GM12892 (cell line): ENCODE results near the gene ASB18. TPM values are rescaled to one million over a fixed set of nuclear protein-coding genes. Genes with fewer than 3 reads are reported as not detected.

Source experiments
- DNase-seq: peaks from one replicate; pipeline ENCODE4 v3.0.0; 2011; ENCODE audit not compliant: insufficient read length
- FAIRE-seq: peaks from 2 replicates; lab custom pipeline; 2011; peaks lifted over from hg19 to GRCh38; lab: Jason Lieb, UNC
- POLR2A ChIP-seq: IDR thresholded peaks from 2 replicates; pipeline ENCODE4 v1.6.1; 2011; ENCODE audit warnings: low read depth, low read length, control low read depth
- POLR2AphosphoS5 ChIP-seq: IDR thresholded peaks from 2 replicates; pipeline ENCODE4 v1.6.1; 2011; ENCODE audit warnings: low read depth, low read length, control low read depth
- TAF1 ChIP-seq: IDR thresholded peaks from 2 replicates; pipeline ENCODE4 v1.6.1; 2011; ENCODE audit warnings: low read depth, mild to moderate bottlenecking, control low read depth, low read length, borderline replicate concordance
- polyA plus RNA-seq: library from polyadenylated mRNA; unstranded; fragments of >200 nt; gene quantifications from one replicate; pipeline ENCODE4 v1.2.1, GENCODE V29; 2012; ENCODE audit warnings: missing spikeins, inconsistent platforms; ENCODE audit not compliant: missing spikeins

ASB18 gene
- not detected for polyA plus RNA-seq

- DNase-seq (no peak), FAIRE-seq (no peak)
- TF ChIP-seq POLR2AphosphoS5 (no peak), TAF1 (no peak), POLR2A (no peak)
These were observed at the start of gene ASB18 for GRCh38 chr2:236264256-236264655. Gene ASB18 (minus strand): TSS chr2:236264406. CDS start chr2:236264345, 61 bp downstream.

GRCh38 chr2:236311286-236311685 lies 47.1 kb upstream of the ASB18 start:
- no peak for FAIRE-seq
- no peak for TF ChIP-seq TAF1
- no peak for TF ChIP-seq POLR2A
- no peak for TF ChIP-seq POLR2AphosphoS5
- DNase-seq, result no peak

- DNase-seq (no peak), FAIRE-seq (no peak)
- TF ChIP-seq TAF1 (no peak), POLR2A (no peak), POLR2AphosphoS5 (no peak)
These were observed 45.4 kb upstream of the ASB18 start for GRCh38 chr2:236309669-236310029.

GRCh38 chr2:236308855-236309668 lies 44.9 kb upstream of the ASB18 start:
- TF ChIP-seq TAF1, result no peak
- TF ChIP-seq POLR2A, result no peak
- TF ChIP-seq POLR2AphosphoS5, result no peak
- FAIRE-seq, result no peak

GRCh38 chr2:236307641-236308040 lies 43.4 kb upstream of the ASB18 start:
- FAIRE-seq (no peak), DNase-seq (no peak)
- TF ChIP-seq TAF1 (no peak), POLR2A (no peak), POLR2AphosphoS5 (no peak)

More at GRCh38 chr2:236308855-236309668, 44.9 kb upstream of the ASB18 start:
- no peak for DNase-seq

- no peak for DNase-seq
- TF ChIP-seq POLR2A (no peak), POLR2AphosphoS5 (no peak), TAF1 (no peak)
- FAIRE-seq, result no peak
These were observed 42.8 kb upstream of the ASB18 start for GRCh38 chr2:236306825-236307540.

GRCh38 chr2:236305964-236306605 lies 41.9 kb upstream of the ASB18 start:
- TF ChIP-seq TAF1, result no peak
- TF ChIP-seq POLR2AphosphoS5, result no peak
- TF ChIP-seq POLR2A, result no peak
- FAIRE-seq (no peak), DNase-seq (no peak)

GRCh38 chr2:236305531-236305930 lies 41.3 kb upstream of the ASB18 start:
- TF ChIP-seq POLR2AphosphoS5, result no peak
- no peak for TF ChIP-seq POLR2A
- TF ChIP-seq TAF1, result no peak
- FAIRE-seq (no peak), DNase-seq (no peak)

GRCh38 chr2:236303935-236304334 lies 39.7 kb upstream of the ASB18 start:
- FAIRE-seq (no peak), DNase-seq (no peak)
- TF ChIP-seq POLR2AphosphoS5, result no peak
- TF ChIP-seq TAF1, result no peak
- TF ChIP-seq POLR2A, result no peak

- TF ChIP-seq POLR2A (no peak), TAF1 (no peak), POLR2AphosphoS5 (no peak)
- no peak for DNase-seq
- no peak for FAIRE-seq
These were observed 38.3 kb upstream of the ASB18 start for GRCh38 chr2:236302555-236302954.

- TF ChIP-seq POLR2AphosphoS5 (no peak), POLR2A (no peak), TAF1 (no peak)
- no peak for DNase-seq
- FAIRE-seq, result no peak
These were observed 34.8 kb upstream of the ASB18 start for GRCh38 chr2:236298924-236299475.
